K562 (cell line): ENCODE measurements around the gene SLC22A1. TPM values are rescaled to one million over a fixed set of nuclear protein-coding genes. Genes with fewer than 3 reads are reported as not detected.

Experiments
- ATAC-seq: fragments of 200-7000 bp; cut with Tn5 transposase; 3 replicates; pipeline ENCODE4 v1.9.1; 2020; ENCODE audit warnings: moderate library complexity
- BruUV-seq: library from RNA; stranded (reverse); fragments of 400-500 nt; replicated peaks from 2 replicates; lab custom pipeline; 2021; lab: Mats Ljungman, UMichigan
- CTCF ChIA-PET: fragments of 300-600 bp; formaldehyde crosslinking; extraction: SDS; loops from one replicate; lab custom pipeline; 2021; ENCODE audit warnings: low intra/inter-chr PET ratio; lab: Yijun Ruan, JAX
- POLR2A ChIA-PET: fragments of 300-600, 350-650 bp; sonication (Branson Sonifier 250); formaldehyde crosslinking; extraction: SDS; loops from one replicate; lab custom pipeline; 2021; ENCODE audit warnings: antibody characterized with exemption, inconsistent platforms; lab: Yijun Ruan, JAX
- DNase-seq, 4 experiments: peaks; one replicate each; pipeline versions ENCODE4 v3.0.0 to v3.0.0-alpha.2; 2011 to 2018; ENCODE audit warnings: low spot score in 3 of 4, mixed read lengths in 3 of 4; ENCODE audit errors: extremely low read depth in 1 of 4
- FAIRE-seq: peaks from 2 replicates; lab custom pipeline; 2011; peaks lifted over from hg19 to GRCh38; lab: Jason Lieb, UNC
- H2AFZ ChIP-seq: 2 replicates; pipeline ENCODE4 v1.6.0; 2011; ENCODE audit warnings: low read depth, low read length, control low read depth, inconsistent platforms
- H3K27ac ChIP-seq: fragments of 200-600 bp; 3 replicates; pipeline ENCODE4 v1.8.0; 2011; ENCODE audit warnings: low read depth, mild to moderate bottlenecking, control low read depth, inconsistent platforms, low read length, moderate library complexity, mixed read lengths; ENCODE audit errors: extremely low read depth
- H3K27me3 ChIP-seq, 2 experiments: fragments of 300-600 bp in 1 of 2; 2 replicates in 1 of 2; 3 replicates in 1 of 2; pipeline versions ENCODE4 v1.6.0 to v1.8.0; 2011; ENCODE audit warnings: inconsistent platforms in 2 of 2, low read length in 2 of 2, mild to moderate bottlenecking in 1 of 2, mixed read lengths in 1 of 2, moderate library complexity in 1 of 2; ENCODE audit not compliant: control insufficient read depth in 2 of 2, insufficient read depth in 2 of 2
- H3K36me3 ChIP-seq: fragments of 300-600 bp; 3 replicates; pipeline ENCODE4 v1.8.0; 2011; ENCODE audit warnings: mild to moderate bottlenecking, low read length, inconsistent platforms; ENCODE audit not compliant: control insufficient read depth, insufficient read depth
- H3K4me1 ChIP-seq, 2 experiments: fragments of 200-600 bp in 1 of 2; replicated peaks in 1 of 2; 2 replicates in 1 of 2; 3 replicates in 1 of 2; pipeline versions ENCODE4 v1.5.1 to v1.8.0; 2011; ENCODE audit warnings: inconsistent platforms in 2 of 2, low read length in 2 of 2, mild to moderate bottlenecking in 1 of 2, mixed read lengths in 1 of 2, moderate library complexity in 1 of 2; ENCODE audit not compliant: control insufficient read depth in 2 of 2, insufficient read depth in 2 of 2
- H3K4me2 ChIP-seq: 2 replicates; pipeline ENCODE4 v1.6.1; 2011; ENCODE audit warnings: low read length, control low read depth, inconsistent platforms, mixed read lengths; ENCODE audit not compliant: insufficient read depth
- H3K4me3 ChIP-seq: fragments of 200-600 bp; sonication (generic), shearing (Covaris generic); 2 replicates; pipeline ENCODE4 v1.5.1; 2016; ENCODE audit warnings: control low read depth, inconsistent platforms
- H3K79me2 ChIP-seq: fragments of 200-600 bp; 3 replicates; pipeline ENCODE4 v1.8.0; 2011; ENCODE audit warnings: low read length, inconsistent platforms; ENCODE audit not compliant: control insufficient read depth, insufficient read depth
- H3K9ac ChIP-seq, 2 experiments: 2 replicates each; pipeline versions ENCODE4 v1.6.0 to v1.6.1; 2011; ENCODE audit warnings: low read depth in 2 of 2, low read length in 2 of 2, control low read depth in 1 of 2, inconsistent platforms in 1 of 2, mild to moderate bottlenecking in 1 of 2, mixed read lengths in 1 of 2; ENCODE audit not compliant: insufficient read depth in 1 of 2
- H3K9me1 ChIP-seq: one replicate; pipeline ENCODE4 v1.6.0; 2011; ENCODE audit warnings: inconsistent platforms, mild to moderate bottlenecking, low read length, moderate library complexity; ENCODE audit not compliant: control insufficient read depth, insufficient read depth
- H3K9me3 ChIP-seq: replicated peaks from 2 replicates; pipeline ENCODE4 v1.5.1; 2011; ENCODE audit warnings: low read depth, low read length, inconsistent platforms; ENCODE audit not compliant: control insufficient read depth, insufficient read depth
- H4K20me1 ChIP-seq: replicated peaks from 2 replicates; pipeline ENCODE4 v1.6.1; 2011; ENCODE audit warnings: low read length, inconsistent platforms, mixed read lengths; ENCODE audit not compliant: control insufficient read depth, insufficient read depth
- ARID1B ChIP-seq: fragments of 450-650 bp; IDR thresholded peaks from 2 replicates; pipeline ENCODE4 v1.6.1; 2016; ENCODE audit warnings: antibody characterized with exemption, mild to moderate bottlenecking, inconsistent platforms
- CXXC5 ChIP-seq: fragments of 250-450 bp; sonication (Bioruptor Pico); IDR thresholded peaks from 2 replicates; pipeline ENCODE4 v1.8.0; 2022; ENCODE audit warnings: inconsistent platforms, mild to moderate bottlenecking, moderate library complexity
- L3MBTL2 ChIP-seq: fragments of 450-650 bp; IDR thresholded peaks from 2 replicates; pipeline ENCODE4 v1.6.1; 2016; ENCODE audit warnings: mild to moderate bottlenecking, moderate library complexity
- LEF1 ChIP-seq: fragments of 450-650 bp; IDR thresholded peaks from 2 replicates; pipeline ENCODE4 v1.6.1; 2016; ENCODE audit warnings: mild to moderate bottlenecking
- MAZ ChIP-seq, 2 experiments: fragments of 450-650 bp in 1 of 2; sonication (generic) in 1 of 2; formaldehyde crosslinking; IDR thresholded peaks in 1 of 2; conservative IDR thresholded peaks in 1 of 2; 2 replicates each; pipeline versions ENCODE4 v1.4.0 to v1.5.0; 2020; ENCODE audit warnings: mild to moderate bottlenecking in 1 of 2, missing genetic modification reagents in 1 of 2
- PBX2 ChIP-seq, 2 experiments: IDR thresholded peaks in 1 of 2; conservative IDR thresholded peaks in 1 of 2; 2 replicates each; pipeline ENCODE4 v1.6.1; 2016; ENCODE audit warnings: low read depth in 2 of 2, mild to moderate bottlenecking in 1 of 2, missing compliant biosample characterization in 1 of 2, missing genetic modification characterization in 1 of 2, moderate library complexity in 1 of 2
- PKNOX1 ChIP-seq: fragments of 450-650 bp; IDR thresholded peaks from 2 replicates; pipeline ENCODE4 v1.6.1; 2016
- RFX1 ChIP-seq: fragments of 450-650 bp; IDR thresholded peaks from 2 replicates; pipeline ENCODE4 v1.6.1; 2016; ENCODE audit warnings: mild to moderate bottlenecking, moderate library complexity
- SAFB ChIP-seq: fragments of 200-400 bp; formaldehyde crosslinking; IDR thresholded peaks from 2 replicates; pipeline ENCODE4 v1.6.1; 2017; ENCODE audit warnings: low read depth, low read length, borderline replicate concordance
- SAP30 ChIP-seq: fragments of 200-600 bp; sonication (generic); IDR thresholded peaks from 2 replicates; pipeline ENCODE4 v1.6.1; 2012; ENCODE audit warnings: borderline replicate concordance, low read depth, mild to moderate bottlenecking, moderate library complexity, low read length, control low read depth, inconsistent platforms; ENCODE audit not compliant: insufficient read depth, poor library complexity, severe bottlenecking
- SMAD3 ChIP-seq: fragments of 450-650 bp; formaldehyde crosslinking; conservative IDR thresholded peaks from 2 replicates; pipeline ENCODE4 v1.4.0; 2020; ENCODE audit warnings: mild to moderate bottlenecking
- SMARCA5 ChIP-seq: fragments of 450-650 bp; IDR thresholded peaks from 2 replicates; pipeline ENCODE4 v1.6.1; 2016
- SPI1 ChIP-seq: IDR thresholded peaks from 2 replicates; pipeline ENCODE4 v1.6.1; 2011; ENCODE audit warnings: low read depth, low read length, control low read depth, borderline replicate concordance
- ZC3H8 ChIP-seq: fragments of 450-650 bp; IDR thresholded peaks from 2 replicates; pipeline ENCODE4 v1.6.1; 2017
- ZNF512 ChIP-seq: IDR thresholded peaks from 2 replicates; pipeline ENCODE4 v1.6.1; 2016; ENCODE audit warnings: missing genetic modification characterization, missing compliant biosample characterization
- WGBS: fragments of 100-300 bp; shearing (Covaris generic); methylation state at CpG from one replicate; pipeline ENCODE4 v1.1.6; 2016; ENCODE audit warnings: low coverage, mixed read lengths; ENCODE audit not compliant: insufficient coverage; ENCODE audit errors: missing lambda C conversion rate; 5-methylcytosine and 5-hydroxymethylcytosine counted together
- in situ Hi-C: fragments of 300-500 bp; cut with MboI; formaldehyde crosslinking; loops from 4 replicates; pipeline ENCODE4 v1.15.0; 2018; ENCODE audit warnings: inconsistent platforms, mixed read lengths
- intact Hi-C: fragments of 100-400 bp; cut with micrococcal nuclease; formaldehyde crosslinking; loops from 2 replicates; pipeline ENCODE4 v1.14.2; 2022
- polyA plus RNA-seq, 8 experiments: library from polyadenylated mRNA; depleted of rRNA in 4 of 8; stranded (reverse) in 5 of 8; unstranded in 3 of 8; fragments of >200 nt; fragmentation: Nextera tagmentation in 2 of 8; fragmentation: Illumina TruSeq in 1 of 8; extraction: Ambion mirVana in 2 of 8; extraction: Trizol in 1 of 8; gene quantifications; 2 replicates each; pipeline versions ENCODE4 v1.2.1 to v1.2.3, GENCODE V29; 2011 to 2014; ENCODE audit warnings: inconsistent platforms in 1 of 8, missing spikeins in 1 of 8
- total RNA-seq, 7 experiments: library from RNA; depleted of rRNA in 6 of 7; stranded (reverse); fragments of >200 nt in 6 of 7; fragmentation: Illumina TruSeq in 2 of 7; extraction: Trizol in 2 of 7; gene quantifications; 2 replicates each; pipeline versions ENCODE4 v1.2.1 to v1.2.3, GENCODE V29; 2011 to 2021; ENCODE audit warnings: low replicate concordance in 1 of 7

The SLC22A1 gene
- total and polyA plus RNA-seq, 9 of the 15 experiments (the other 6 are each of a cell fraction or from before 2014, with no cell fraction given) = 0.11 to 0.60 (median 0.26) TPM; not detected in 4

GRCh38 chr6:160101277-160102205, 20.1 kb upstream of the SLC22A1 start:
- Histone ChIP-seq H3K4me1 (peaks cover 32% of the 10 kb centered on the region in 2 experiments), H3K9me3 (no peaks in the 10 kb centered on the region), H3K9ac (peak overlapping the region; percentile 42 to 78; a peak in 3 of 4 replicates), H4K20me1 (peaks cover 18% of the 10 kb centered on the region), H3K9me1 (peaks cover 9% of the 10 kb centered on the region), H3K4me2 (peak overlapping the region; percentile 63), H2AFZ (no peak overlapping the region), H3K27me3 (no peaks in the 10 kb centered on the region; a peak in 1 of 5 replicates), H3K27ac (peak overlapping the region; percentile 76), H3K36me3 (peaks cover 75% of the 10 kb centered on the region), H3K4me3 (no peak overlapping the region), H3K79me2 (peaks cover 10% of the 10 kb centered on the region; the same call in 2 of the 3 replicates)
- 8% methylated on average over 20 of the region's 23 CpGs for WGBS
- intact Hi-C loops (loop anchor here (1.0 to 5.0 kb wide), 4 partner anchors 135 to 409 kb away; partner anchors contain the start of genes SOD2 and TCP1), in situ Hi-C loops (no loop called here)
- peak; percentile 88 to 99 (median 90) for DNase-seq
- ATAC-seq = peak; percentile 92
- ChIA-PET POLR2A (interaction anchor here (0.6 to 2.0 kb wide), 14 partner anchors 11 to 375 kb away, joined by 3 to 6 read pairs (median 4); partner anchors contain the start of gene MRPL18), CTCF (no interaction called here)
- FAIRE-seq = peak; percentile 99
- BruUV-seq = no TSS peak
- peak; percentile 81 for TF ChIP-seq L3MBTL2
- TF ChIP-seq ZNF512 = no peak
- TF ChIP-seq SAP30 = peak; percentile 34
- no peak for TF ChIP-seq ZC3H8
- peak; percentile 72 to 73; a peak in 3 of 4 replicates for TF ChIP-seq MAZ (CRISPR knock-in tag; conservative IDR thresholded peaks at IDR 0.05 in 1 of 2, IDR thresholded peaks at IDR 0.05 in 1 of 2)
- peak; percentile 72; the same call in 1 of the 2 replicates for TF ChIP-seq SMARCA5
- peak; percentile 90 for TF ChIP-seq PKNOX1
- TF ChIP-seq PBX2 (CRISPR knock-in tag; IDR thresholded peaks at IDR 0.05; ENCODE audit: low read depth) = no peak
- peak; percentile 73 for TF ChIP-seq PBX2 (tag; conservative IDR thresholded peaks at IDR 0.05; ENCODE audit: low read depth)
- TF ChIP-seq ARID1B = peak; percentile 100
- peak; percentile 80 for TF ChIP-seq RFX1
- peak; percentile 91 for TF ChIP-seq CXXC5 (CRISPR knock-in tag)
- no peak for TF ChIP-seq SAFB
- peak; percentile 98 for TF ChIP-seq LEF1
- peak; percentile 86 for TF ChIP-seq SMAD3 (CRISPR knock-in tag)
- peak; percentile 81 for TF ChIP-seq SPI1
